Activated CD8-positive, alpha-beta memory T cell treated with anti-CD3 and anti-CD28 coated beads, Interleukin-2, amount 50 U/mL, for 1 hour (primary cell): ENCODE data around the gene RNF227.
"Not testable (repeated sequence)": the region's sequence is repeated elsewhere in the genome, so short reads cannot be mapped to it uniquely, and the experiment has no call there.

Experiments used
- DNase-seq: peaks from one replicate; pipeline ENCODE4 v3.0.0-alpha.2; 2020; ENCODE audit errors: extremely low read depth

Gene RNF227

GRCh38 chr17:7864384-7864783 lies 51.7 kb downstream of the RNF227 start:
- DNase-seq = not testable (repeated sequence)
